ENCODE data around the gene FTCD. TPM values are rescaled to one million over a fixed set of nuclear protein-coding genes. Genes with fewer than 3 reads are reported as not detected.
"Not testable (repeated sequence)": the region's sequence is repeated elsewhere in the genome, so short reads cannot be mapped to it uniquely, and the experiment has no call there.

FTCD gene
- total RNA-seq, 2 experiments from 2014 or later: 0.52 to 0.85 TPM

DNA sequence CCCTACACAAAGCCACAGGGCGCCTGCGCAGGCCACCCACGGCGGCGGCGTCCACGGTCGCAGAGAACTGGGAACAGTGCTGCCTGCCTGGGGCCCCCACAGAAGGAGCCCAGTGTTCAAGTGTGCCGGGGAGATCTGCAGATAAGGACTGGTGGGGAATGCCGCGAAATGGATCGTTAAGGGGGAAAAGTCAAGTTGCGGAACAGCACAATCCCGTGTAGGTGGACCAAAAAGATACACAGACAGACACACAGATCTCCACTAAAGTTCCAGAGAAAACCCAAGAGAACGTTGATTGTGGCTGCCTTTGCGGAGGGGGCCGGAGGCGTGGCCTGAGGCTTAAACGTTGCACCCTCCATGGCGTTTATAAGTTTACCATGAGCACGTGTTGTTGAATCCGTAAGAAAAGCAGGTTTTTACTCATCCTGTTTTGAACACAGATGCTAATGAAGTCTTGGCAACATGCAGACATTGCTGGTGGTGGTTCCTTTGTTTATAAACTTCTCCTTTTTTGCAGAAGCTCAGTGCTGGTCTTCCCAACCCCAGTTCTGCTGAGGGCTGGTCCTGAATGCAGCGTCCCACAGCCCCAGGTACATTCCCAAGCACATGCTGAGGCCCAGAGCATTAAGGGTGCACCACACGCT lies 24.8 kb upstream of the FTCD start:
- CTCF ChIA-PET: no interaction called here

GRCh38 chr21:46179708-46180078 lies 24.3 kb upstream of the FTCD start:
- ATAC-seq (no peak), DNase-seq (no peak)
- ChIA-PET CTCF (no interaction called here), POLR2A (no interaction called here)
- Mint-ChIP-seq H3K36me3 (ENCODE audit: low read depth) (peaks cover under 1% of the 10 kb centered on the region), H3K4me1 (ENCODE audit: low read depth) (peaks cover 7% of the 10 kb centered on the region), H3K27ac (no peak overlapping the region), H3K27me3 (no peaks in the 10 kb centered on the region), H3K9me3 (peaks cover 12% of the 10 kb centered on the region), H3K4me3 (no peak overlapping the region)
- TF ChIP-seq, protein P1, sequence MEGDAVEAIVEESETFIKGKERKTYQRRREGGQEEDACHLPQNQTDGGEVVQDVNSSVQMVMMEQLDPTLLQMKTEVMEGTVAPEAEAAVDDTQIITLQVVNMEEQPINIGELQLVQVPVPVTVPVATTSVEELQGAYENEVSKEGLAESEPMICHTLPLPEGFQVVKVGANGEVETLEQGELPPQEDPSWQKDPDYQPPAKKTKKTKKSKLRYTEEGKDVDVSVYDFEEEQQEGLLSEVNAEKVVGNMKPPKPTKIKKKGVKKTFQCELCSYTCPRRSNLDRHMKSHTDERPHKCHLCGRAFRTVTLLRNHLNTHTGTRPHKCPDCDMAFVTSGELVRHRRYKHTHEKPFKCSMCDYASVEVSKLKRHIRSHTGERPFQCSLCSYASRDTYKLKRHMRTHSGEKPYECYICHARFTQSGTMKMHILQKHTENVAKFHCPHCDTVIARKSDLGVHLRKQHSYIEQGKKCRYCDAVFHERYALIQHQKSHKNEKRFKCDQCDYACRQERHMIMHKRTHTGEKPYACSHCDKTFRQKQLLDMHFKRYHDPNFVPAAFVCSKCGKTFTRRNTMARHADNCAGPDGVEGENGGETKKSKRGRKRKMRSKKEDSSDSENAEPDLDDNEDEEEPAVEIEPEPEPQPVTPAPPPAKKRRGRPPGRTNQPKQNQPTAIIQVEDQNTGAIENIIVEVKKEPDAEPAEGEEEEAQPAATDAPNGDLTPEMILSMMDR (IDR thresholded peaks at IDR 0.05): no peak
- intact Hi-C loops (cut with micrococcal nuclease): no loop called here

More for the DNA sequence above, 24.8 kb upstream of the FTCD start:
- peaks cover 7% of the 10 kb centered on the region for H3K9me3 Mint-ChIP-seq
- intact Hi-C loops (cut with micrococcal nuclease): no loop called here
- H3K36me3 Mint-ChIP-seq (ENCODE audit: low read depth): no peaks in the 10 kb centered on the region
- H3K4me1 Mint-ChIP-seq (ENCODE audit: low read depth): peaks cover 11% of the 10 kb centered on the region
- no peak for DNase-seq
- no peak overlapping the region for H3K27ac Mint-ChIP-seq
- TF ChIP-seq, protein P1 (IDR thresholded peaks at IDR 0.05): no peak
- no peaks in the 10 kb centered on the region for H3K27me3 Mint-ChIP-seq
- no peak overlapping the region for H3K4me3 Mint-ChIP-seq
- ATAC-seq: no peak
- POLR2A ChIA-PET: no interaction called here

DNA sequence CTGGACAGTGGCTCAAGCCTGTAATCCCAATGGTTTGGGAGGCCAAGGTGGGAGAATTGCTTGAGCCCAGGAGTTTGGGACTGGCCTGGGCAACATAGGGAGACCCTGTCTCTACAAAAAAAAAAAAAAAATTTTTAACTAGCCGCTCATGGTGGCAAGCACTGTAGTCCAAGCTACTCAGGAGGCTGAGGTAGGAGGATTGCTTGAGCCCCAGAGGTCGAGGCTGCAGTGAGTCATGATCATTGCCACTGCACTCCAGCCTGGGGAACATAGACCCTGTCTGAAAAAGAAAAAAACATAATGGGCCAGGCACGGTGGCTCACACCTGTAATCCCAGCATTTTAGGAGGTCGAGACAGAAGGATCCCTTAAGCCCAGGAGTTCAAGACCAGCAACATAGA lies 23.6 kb upstream of the FTCD start:
- no peak overlapping the region for H3K4me3 Mint-ChIP-seq
- H3K36me3 Mint-ChIP-seq (ENCODE audit: low read depth): peaks cover 6% of the 10 kb centered on the region
- POLR2A ChIA-PET: no interaction called here
- peaks cover 18% of the 10 kb centered on the region for H3K9me3 Mint-ChIP-seq
- DNase-seq (no peak), ATAC-seq (no peak)
- intact Hi-C loops (cut with micrococcal nuclease): no loop called here
- TF ChIP-seq, protein P1 (IDR thresholded peaks at IDR 0.05): no peak
- no peaks in the 10 kb centered on the region for H3K27me3 Mint-ChIP-seq
- H3K4me1 Mint-ChIP-seq (ENCODE audit: low read depth): peaks cover 3% of the 10 kb centered on the region
- H3K27ac Mint-ChIP-seq: no peak overlapping the region
- CTCF ChIA-PET: no interaction called here

DNA sequence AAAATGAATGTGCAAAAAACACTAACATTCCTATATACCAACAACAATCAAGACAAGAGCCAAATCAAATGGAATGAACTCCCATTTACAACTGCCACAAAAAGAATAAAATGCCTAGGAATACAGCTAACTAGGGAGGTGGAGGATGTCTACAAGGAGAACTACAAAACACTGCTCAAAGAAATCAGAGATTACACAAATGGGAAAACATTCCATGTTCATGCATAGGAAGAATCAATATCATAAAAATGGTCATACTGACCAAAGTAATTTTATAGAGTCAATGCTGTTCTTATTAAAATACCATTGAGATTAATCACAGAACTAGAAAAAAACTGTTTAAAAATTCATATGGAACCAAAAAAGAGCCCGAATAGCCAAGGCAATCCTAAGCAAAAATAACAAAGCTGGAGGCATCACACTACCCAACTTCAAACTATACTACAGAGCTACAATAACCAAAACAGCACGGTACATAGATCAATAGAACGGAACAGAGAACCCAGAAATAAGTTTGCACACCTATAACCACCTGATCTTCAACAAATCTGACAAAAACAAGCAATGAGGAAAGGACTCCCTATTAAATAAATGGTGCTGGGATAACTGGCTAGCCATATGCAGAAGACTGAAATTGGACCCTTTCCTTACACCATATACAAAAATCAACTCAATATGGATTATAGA lies 21.2 kb upstream of the FTCD start:
- CTCF ChIA-PET: interaction anchor here (2.5 kb wide), 1 partner anchor 33 kb away, joined by 11 read pairs; no protein-coding TSS in a partner anchor
- H3K27me3 Mint-ChIP-seq; intact Hi-C loops (cut with micrococcal nuclease); H3K36me3 Mint-ChIP-seq (ENCODE audit: low read depth); POLR2A ChIA-PET; H3K4me1 Mint-ChIP-seq (ENCODE audit: low read depth); DNase-seq; ATAC-seq; H3K27ac Mint-ChIP-seq; H3K4me3 Mint-ChIP-seq: not testable (repeated sequence)
- peaks cover 20% of the 10 kb centered on the region for H3K9me3 Mint-ChIP-seq

GRCh38 chr21:46173573-46173972 lies 18.2 kb upstream of the FTCD start:
- H3K4me3 Mint-ChIP-seq: no peak overlapping the region
- ChIA-PET CTCF (interaction anchor here (1.2 kb wide), 1 partner anchor 21 kb away, joined by 3 read pairs; no protein-coding TSS in a partner anchor), POLR2A (no interaction called here)
- peaks cover 20% of the 10 kb centered on the region for H3K9me3 Mint-ChIP-seq
- intact Hi-C loops (cut with micrococcal nuclease): no loop called here
- no peak overlapping the region for H3K27ac Mint-ChIP-seq
- H3K4me1 Mint-ChIP-seq (ENCODE audit: low read depth): peaks cover 6% of the 10 kb centered on the region
- TF ChIP-seq, protein P1 (IDR thresholded peaks at IDR 0.05): no peak
- no peaks in the 10 kb centered on the region for H3K27me3 Mint-ChIP-seq
- no peak for ATAC-seq
- DNase-seq: no peak
- peaks cover 6% of the 10 kb centered on the region for H3K36me3 Mint-ChIP-seq (ENCODE audit: low read depth)

Measured in activated CD8-positive, alpha-beta T cell treated with anti-CD3 and anti-CD28 coated beads for 36 hours (primary cell).